ENCODE results near the gene ATP2B2. TPM values are rescaled to one million over a fixed set of nuclear protein-coding genes. Genes with fewer than 3 reads are reported as not detected.

The ATP2B2 gene
- total RNA-seq, 1 donor from 2014 or later = not detected

DNA sequence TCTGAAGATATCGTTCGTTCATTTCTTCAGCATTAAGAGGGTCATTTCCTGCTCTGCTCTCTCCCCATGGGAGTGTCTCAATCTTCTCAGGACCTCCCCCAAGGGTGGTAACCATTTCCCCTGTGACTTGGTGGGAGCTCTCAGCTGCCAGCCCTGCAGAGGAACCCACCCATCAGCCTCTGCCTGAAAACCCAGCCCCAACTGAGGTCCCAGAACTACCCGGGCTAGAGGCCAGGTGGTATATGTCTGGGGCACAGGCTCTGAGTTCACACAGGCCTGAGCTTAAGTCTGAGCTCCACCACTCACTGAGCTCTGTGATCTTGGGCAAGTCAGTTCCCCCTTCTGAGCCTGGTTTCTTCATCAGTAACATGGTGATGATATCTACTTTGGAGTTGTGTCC, 10.0 kb upstream of the ATP2B2 start:
- no peaks in the 10 kb centered on the region for H3K36me3 ChIP-seq
- no peak for DNase-seq (ENCODE audit: low spot score)
- H3K36me3 Mint-ChIP-seq = no peaks in the 10 kb centered on the region
- H3K27ac ChIP-seq = no peak overlapping the region
- no peak overlapping the region for H3K9ac ChIP-seq
- no peaks in the 10 kb centered on the region for H3K9me3 Mint-ChIP-seq
- H3F3A ChIP-seq (ENCODE audit: low read depth) = no peaks in the 10 kb centered on the region
- no peak overlapping the region for H3K4me3 ChIP-seq
- H3K4me3 Mint-ChIP-seq = no peak overlapping the region
- TF ChIP-seq, protein P1, sequence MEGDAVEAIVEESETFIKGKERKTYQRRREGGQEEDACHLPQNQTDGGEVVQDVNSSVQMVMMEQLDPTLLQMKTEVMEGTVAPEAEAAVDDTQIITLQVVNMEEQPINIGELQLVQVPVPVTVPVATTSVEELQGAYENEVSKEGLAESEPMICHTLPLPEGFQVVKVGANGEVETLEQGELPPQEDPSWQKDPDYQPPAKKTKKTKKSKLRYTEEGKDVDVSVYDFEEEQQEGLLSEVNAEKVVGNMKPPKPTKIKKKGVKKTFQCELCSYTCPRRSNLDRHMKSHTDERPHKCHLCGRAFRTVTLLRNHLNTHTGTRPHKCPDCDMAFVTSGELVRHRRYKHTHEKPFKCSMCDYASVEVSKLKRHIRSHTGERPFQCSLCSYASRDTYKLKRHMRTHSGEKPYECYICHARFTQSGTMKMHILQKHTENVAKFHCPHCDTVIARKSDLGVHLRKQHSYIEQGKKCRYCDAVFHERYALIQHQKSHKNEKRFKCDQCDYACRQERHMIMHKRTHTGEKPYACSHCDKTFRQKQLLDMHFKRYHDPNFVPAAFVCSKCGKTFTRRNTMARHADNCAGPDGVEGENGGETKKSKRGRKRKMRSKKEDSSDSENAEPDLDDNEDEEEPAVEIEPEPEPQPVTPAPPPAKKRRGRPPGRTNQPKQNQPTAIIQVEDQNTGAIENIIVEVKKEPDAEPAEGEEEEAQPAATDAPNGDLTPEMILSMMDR (IDR thresholded peaks at IDR 0.05) = no peak
- TF ChIP-seq EZH2phosphoT487 (IDR thresholded peaks at IDR 0.05) (no peak), EZH2 (IDR thresholded peaks at IDR 0.05) (no peak)
- H3K27ac Mint-ChIP-seq = no peak overlapping the region
- no peak overlapping the region for H3K4me2 ChIP-seq
- H3K79me2 ChIP-seq (ENCODE audit: low read depth) = no peaks in the 10 kb centered on the region
- H2AFZ ChIP-seq (replicated peaks) = no peak overlapping the region
- no peaks in the 10 kb centered on the region for H3K27me3 ChIP-seq
- H3K9me3 ChIP-seq (ENCODE audit: low read depth) = no peaks in the 10 kb centered on the region
- H3K4me1 Mint-ChIP-seq = peaks cover 15% of the 10 kb centered on the region
- no peaks in the 10 kb centered on the region for H4K20me1 ChIP-seq (ENCODE audit: low read depth)
- no peaks in the 10 kb centered on the region for H3K4me1 ChIP-seq
- peaks cover 5% of the 10 kb centered on the region for H3K27me3 Mint-ChIP-seq (ENCODE audit: insufficient read depth, low read depth)

DNA sequence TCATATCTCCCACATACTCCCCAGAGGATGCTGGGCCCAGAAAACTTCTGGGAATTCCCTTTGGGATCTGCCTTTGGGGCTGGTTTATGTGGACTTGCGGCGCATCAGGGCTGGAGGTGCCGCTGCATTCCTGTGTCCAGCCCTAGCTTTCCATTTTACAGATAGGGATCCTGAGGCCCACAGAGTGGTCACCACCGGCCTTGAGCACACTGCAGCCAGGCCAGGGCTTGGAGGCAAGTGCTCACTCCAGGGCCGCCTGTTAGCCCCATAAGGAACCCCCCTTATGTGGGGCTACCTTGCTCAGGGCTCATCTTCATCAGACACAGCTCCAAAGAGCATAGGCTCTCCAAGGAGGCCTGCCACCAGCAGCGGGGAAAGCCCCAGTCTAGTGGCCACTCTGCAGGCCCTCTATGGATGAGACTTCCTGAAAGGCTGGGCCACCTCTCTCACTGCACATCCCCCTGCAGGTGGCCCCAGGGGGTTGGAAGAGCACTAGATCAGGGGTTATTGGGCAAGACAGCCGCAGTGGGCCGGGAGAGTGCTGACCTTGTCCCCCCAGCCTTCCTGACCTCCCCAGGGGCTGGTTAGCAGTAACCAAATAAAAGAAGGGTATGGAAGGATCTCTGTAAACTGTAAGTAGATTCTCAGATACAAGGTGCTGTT, 9.2 kb upstream of the ATP2B2 start:
- Histone ChIP-seq H3K36me3 (no peaks in the 10 kb centered on the region), H3K27me3 (no peaks in the 10 kb centered on the region), H3K4me1 (no peaks in the 10 kb centered on the region), H3K4me2 (no peak overlapping the region), H3K79me2 (ENCODE audit: low read depth) (no peaks in the 10 kb centered on the region), H3K27ac (no peak overlapping the region), H2AFZ (replicated peaks) (no peak overlapping the region), H3K9me3 (ENCODE audit: low read depth) (no peaks in the 10 kb centered on the region), H3K9ac (no peak overlapping the region), H4K20me1 (ENCODE audit: low read depth) (no peaks in the 10 kb centered on the region), H3K4me3 (no peak overlapping the region), H3F3A (ENCODE audit: low read depth) (no peaks in the 10 kb centered on the region)
- H3K4me1 Mint-ChIP-seq = peaks cover 15% of the 10 kb centered on the region
- DNase-seq (ENCODE audit: low spot score) = no peak
- no peaks in the 10 kb centered on the region for H3K36me3 Mint-ChIP-seq
- no peak overlapping the region for H3K4me3 Mint-ChIP-seq
- H3K27me3 Mint-ChIP-seq (ENCODE audit: insufficient read depth, low read depth) = peaks cover 5% of the 10 kb centered on the region
- TF ChIP-seq EZH2 (IDR thresholded peaks at IDR 0.05) (no peak), EZH2phosphoT487 (IDR thresholded peaks at IDR 0.05) (no peak)
- TF ChIP-seq, protein P1 (IDR thresholded peaks at IDR 0.05) = no peak
- no peak overlapping the region for H3K27ac Mint-ChIP-seq
- H3K9me3 Mint-ChIP-seq = no peaks in the 10 kb centered on the region

DNA sequence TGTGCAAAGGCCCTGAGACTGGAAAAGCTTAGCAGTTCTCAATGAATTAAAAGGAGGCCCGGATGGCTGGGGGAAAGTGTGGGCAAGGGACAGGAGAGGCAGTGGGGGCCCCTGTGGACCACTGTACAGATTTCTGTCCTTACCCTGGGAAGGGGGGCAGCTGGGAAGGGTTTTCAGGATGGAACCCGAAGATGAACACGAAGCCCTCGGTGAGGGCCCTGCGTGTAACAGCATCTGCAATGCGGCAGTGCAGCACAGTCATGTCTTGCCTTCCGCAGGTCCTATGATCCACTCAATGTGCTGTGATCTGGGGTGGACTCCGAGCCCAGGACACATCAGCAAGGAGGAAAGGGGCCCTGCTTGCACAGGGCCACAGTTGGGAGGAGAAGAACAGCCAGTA, 7.9 kb upstream of the ATP2B2 start:
- H4K20me1 ChIP-seq (ENCODE audit: low read depth) = no peaks in the 10 kb centered on the region
- no peak overlapping the region for H3K4me3 ChIP-seq
- no peak overlapping the region for H3K4me2 ChIP-seq
- peaks cover 7% of the 10 kb centered on the region for H3K27me3 Mint-ChIP-seq (ENCODE audit: insufficient read depth, low read depth)
- TF ChIP-seq EZH2phosphoT487 (IDR thresholded peaks at IDR 0.05) = no peak
- no peaks in the 10 kb centered on the region for H3K9me3 ChIP-seq (ENCODE audit: low read depth)
- peaks cover 12% of the 10 kb centered on the region for H3K4me1 Mint-ChIP-seq
- H3K9ac ChIP-seq = no peak overlapping the region
- H3K27me3 ChIP-seq = no peaks in the 10 kb centered on the region
- H3K79me2 ChIP-seq (ENCODE audit: low read depth) = no peaks in the 10 kb centered on the region
- no peaks in the 10 kb centered on the region for H3K36me3 Mint-ChIP-seq
- no peak overlapping the region for H3K27ac Mint-ChIP-seq
- H3F3A ChIP-seq (ENCODE audit: low read depth) = no peaks in the 10 kb centered on the region
- no peak overlapping the region for H3K4me3 Mint-ChIP-seq
- no peaks in the 10 kb centered on the region for H3K4me1 ChIP-seq
- no peak overlapping the region for H3K27ac ChIP-seq
- no peaks in the 10 kb centered on the region for H3K9me3 Mint-ChIP-seq
- H2AFZ ChIP-seq (replicated peaks) = no peak overlapping the region
- no peaks in the 10 kb centered on the region for H3K36me3 ChIP-seq
- DNase-seq (ENCODE audit: low spot score) = no peak

DNA sequence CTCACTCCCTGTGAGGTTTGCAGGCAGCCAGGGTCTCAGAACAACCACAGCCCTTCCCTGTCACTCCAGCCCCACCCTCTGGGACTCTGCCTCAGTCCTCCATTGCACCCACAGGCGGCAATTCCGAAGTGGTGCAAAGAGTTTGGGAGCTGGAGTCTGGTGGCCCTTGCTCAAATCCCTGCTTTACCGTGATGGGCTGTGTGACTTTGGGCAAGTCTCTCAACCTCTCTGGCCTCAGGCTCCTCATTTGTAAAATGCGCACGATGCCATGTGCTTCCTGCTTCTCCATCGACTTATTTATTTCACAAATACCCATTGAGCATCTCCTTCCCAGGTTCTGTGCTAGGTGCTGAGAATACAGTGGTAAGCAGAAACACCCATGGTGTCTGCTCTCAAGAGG, 7.3 kb upstream of the ATP2B2 start:
- Histone ChIP-seq H3K9me3 (ENCODE audit: low read depth) (no peaks in the 10 kb centered on the region), H3K79me2 (ENCODE audit: low read depth) (no peaks in the 10 kb centered on the region), H3K27me3 (no peaks in the 10 kb centered on the region), H3K27ac (no peak overlapping the region), H3K9ac (no peak overlapping the region), H3F3A (ENCODE audit: low read depth) (no peaks in the 10 kb centered on the region), H3K4me2 (no peak overlapping the region), H2AFZ (replicated peaks) (no peak overlapping the region), H3K4me3 (no peak overlapping the region), H3K36me3 (no peaks in the 10 kb centered on the region), H3K4me1 (no peaks in the 10 kb centered on the region), H4K20me1 (ENCODE audit: low read depth) (no peaks in the 10 kb centered on the region)
- H3K4me3 Mint-ChIP-seq = no peak overlapping the region
- no peaks in the 10 kb centered on the region for H3K36me3 Mint-ChIP-seq
- no peaks in the 10 kb centered on the region for H3K9me3 Mint-ChIP-seq
- H3K27me3 Mint-ChIP-seq (ENCODE audit: insufficient read depth, low read depth) = peaks cover 10% of the 10 kb centered on the region
- TF ChIP-seq EZH2phosphoT487 (IDR thresholded peaks at IDR 0.05) (no peak), EZH2 (IDR thresholded peaks at IDR 0.05) (no peak)
- TF ChIP-seq, protein P1 (IDR thresholded peaks at IDR 0.05) = no peak
- H3K27ac Mint-ChIP-seq = no peak overlapping the region
- peaks cover 12% of the 10 kb centered on the region for H3K4me1 Mint-ChIP-seq
- DNase-seq (ENCODE audit: low spot score) = no peak
